ENCODE measurements around the gene SUPT20HL1.

GRCh38 chrX:24335871-24336270 lies 24.6 kb upstream of the SUPT20HL1 start:
- TF ChIP-seq NFYB (IDR thresholded peaks at IDR 0.05; ENCODE audit: insufficient read depth, low read depth, low read length) (no peak), CUX1 (IDR thresholded peaks at IDR 0.05; ENCODE audit: insufficient replicate concordance, low read depth, low read length) (no peak), ZZZ3 (IDR thresholded peaks at IDR 0.05; ENCODE audit: control insufficient read depth, insufficient read length, low read depth) (no peak), CREB1 (IDR thresholded peaks at IDR 0.05; ENCODE audit: low read depth) (no peak), NBN (IDR thresholded peaks at IDR 0.05) (no peak), EP300 (IDR thresholded peaks at IDR 0.05; ENCODE audit: borderline replicate concordance in 1 of 2, control insufficient read depth in 1 of 2, low read depth in 2 of 2, low read length in 2 of 2) (no peak), EZH2 (IDR thresholded peaks at IDR 0.05; ENCODE audit: borderline replicate concordance, control insufficient read depth, low read depth, low read length) (no peak), MAX (IDR thresholded peaks at IDR 0.05; ENCODE audit: low read depth, low read length) (no peak), POLR2A (IDR thresholded peaks at IDR 0.05; ENCODE audit: low read depth, low read length) (no peak), RBBP5 (conservative IDR thresholded peaks at IDR 0.05) (no peak), ZNF274 (IDR thresholded peaks at IDR 0.05; ENCODE audit: insufficient read depth, insufficient read length) (no peak), CTCF (IDR thresholded peaks at IDR 0.05 in 2 of 3, conservative IDR thresholded peaks at IDR 0.05 in 1 of 3; ENCODE audit: control insufficient read depth in 2 of 3, extremely low read depth in 1 of 3, insufficient read depth in 1 of 3, low read depth in 3 of 3, low read length in 3 of 3) (no peak), E2F4 (IDR thresholded peaks at IDR 0.05; ENCODE audit: low read depth, low read length) (no peak)
